Stimulated activated CD8-positive, alpha-beta memory T cell treated with anti-CD3 and anti-CD28 coated beads, Interleukin-15, amount 100 ng/mL, for 1 hour (primary cell): Measurements from ENCODE around the gene SGMS1.
"Not testable (repeated sequence)": the region's sequence is repeated elsewhere in the genome, so short reads cannot be mapped to it uniquely, and the experiment has no call there.

Experiments
- DNase-seq: peaks from one replicate; pipeline ENCODE4 v3.0.0-alpha.2; 2020; ENCODE audit warnings: low read depth

SGMS1 gene

DNA sequence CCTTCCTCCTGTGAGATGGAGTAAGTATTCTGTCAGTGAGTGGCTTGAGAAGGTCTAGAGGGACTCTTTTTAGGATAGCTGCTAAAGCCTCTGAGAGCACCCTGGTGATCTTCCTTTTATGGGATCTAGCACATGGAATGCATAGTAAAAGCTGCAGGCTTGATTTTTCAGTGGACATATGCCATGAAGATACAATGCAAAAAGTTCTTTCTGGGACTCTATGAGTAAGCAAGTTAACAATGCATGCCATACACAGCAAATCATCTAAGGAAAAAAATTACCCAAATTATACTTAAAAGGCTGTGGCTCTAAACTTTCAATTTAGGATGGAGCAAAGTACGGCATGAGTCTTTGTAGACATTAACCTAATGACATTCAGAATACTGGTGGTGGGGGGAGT lies 154.5 kb downstream of the SGMS1 start:
- DNase-seq: no peak

DNA sequence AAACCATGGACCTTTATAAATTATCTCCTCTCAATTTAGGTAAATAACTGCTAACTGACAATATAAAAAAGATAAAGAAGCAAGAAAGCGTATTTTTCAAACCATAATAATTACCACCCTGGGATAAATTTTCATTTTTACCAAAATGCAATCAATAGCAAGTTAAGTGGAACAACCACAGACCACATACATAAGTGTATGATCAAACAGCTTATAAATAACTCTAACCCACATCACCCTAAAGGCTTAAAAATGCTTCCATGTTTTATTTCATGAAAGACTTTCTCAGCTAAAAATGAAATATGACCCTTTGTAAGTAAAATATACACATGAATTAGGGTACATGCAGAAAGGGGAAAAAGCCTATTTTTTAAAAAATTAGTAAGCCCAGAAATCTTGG lies 156.5 kb downstream of the SGMS1 start:
- DNase-seq: no peak

DNA sequence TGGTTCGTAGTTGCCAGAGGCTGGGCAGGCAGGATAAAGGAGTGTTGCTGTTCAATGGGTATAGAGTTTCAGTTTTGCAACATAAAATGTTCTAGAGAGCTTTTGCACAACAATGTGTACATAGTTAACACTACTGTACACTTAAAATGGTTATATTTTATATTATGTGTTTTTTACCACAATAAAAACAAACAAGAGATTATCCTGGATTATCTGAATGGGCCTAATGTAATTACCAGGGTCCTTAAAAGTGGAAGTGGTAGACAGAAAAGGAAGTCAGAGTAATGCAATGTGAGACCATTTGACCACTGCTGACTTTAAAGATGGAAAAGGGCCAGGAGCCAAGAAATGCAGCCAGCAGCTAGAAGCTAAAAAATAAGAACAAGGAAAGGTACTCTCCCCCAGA lies 159.7 kb downstream of the SGMS1 start:
- no peak for DNase-seq

DNA sequence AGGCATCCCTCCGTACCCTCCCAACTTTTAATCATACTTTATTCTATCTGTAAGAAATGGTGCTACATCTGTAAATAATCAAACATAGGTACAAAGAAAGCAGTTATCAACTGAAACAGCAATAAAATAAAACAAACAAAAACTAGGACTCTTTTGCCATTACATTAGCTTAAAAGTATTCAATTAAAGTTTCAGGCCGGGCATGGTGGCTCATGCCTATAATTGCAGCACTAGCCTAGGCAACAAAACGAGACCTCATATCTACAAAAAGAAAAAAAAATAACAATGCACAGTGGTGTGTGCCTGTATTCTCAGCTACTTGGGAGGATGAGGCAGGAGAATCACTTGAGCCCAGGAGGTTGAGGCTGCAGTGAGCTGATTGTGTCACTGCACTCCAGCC lies 161.9 kb downstream of the SGMS1 start:
- no peak for DNase-seq

DNA sequence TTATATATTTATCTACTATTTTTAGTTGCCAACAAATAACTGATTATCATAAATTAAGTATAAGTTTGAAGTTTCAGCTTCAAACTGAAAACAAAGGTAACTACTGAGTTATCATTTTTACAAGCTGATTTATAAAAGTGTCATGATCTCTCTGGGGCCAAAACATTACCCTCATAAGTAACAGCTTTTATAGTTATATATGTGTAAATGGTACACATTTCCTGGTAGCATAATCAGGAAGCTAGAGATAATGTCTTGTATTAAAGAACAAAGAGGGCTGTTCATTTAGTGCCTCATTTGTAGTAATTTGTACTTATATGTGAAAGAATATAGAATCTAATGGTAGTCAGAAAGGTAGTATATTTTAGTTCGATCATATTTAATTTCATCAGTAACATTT lies 162.6 kb downstream of the SGMS1 start:
- DNase-seq: no peak

DNA sequence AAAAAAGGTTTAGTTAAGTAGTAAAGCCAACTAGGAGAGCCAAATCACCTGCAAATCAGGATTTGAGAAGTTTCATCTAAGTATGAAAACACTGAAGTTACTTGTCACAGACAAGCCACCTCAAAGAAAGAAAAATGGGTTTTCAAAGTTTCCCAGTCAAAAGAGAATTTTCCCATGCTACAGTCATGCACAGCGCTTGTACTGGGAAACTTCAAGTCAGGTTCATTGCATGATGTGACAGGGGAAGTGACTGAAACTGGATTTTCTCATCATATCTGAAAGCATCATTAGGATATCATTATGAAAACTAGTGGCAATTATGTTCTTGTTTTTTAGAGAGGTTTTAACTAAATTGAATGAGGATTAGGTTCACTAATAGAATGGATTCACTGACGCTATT lies 167.0 kb downstream of the SGMS1 start:
- DNase-seq: no peak

DNA sequence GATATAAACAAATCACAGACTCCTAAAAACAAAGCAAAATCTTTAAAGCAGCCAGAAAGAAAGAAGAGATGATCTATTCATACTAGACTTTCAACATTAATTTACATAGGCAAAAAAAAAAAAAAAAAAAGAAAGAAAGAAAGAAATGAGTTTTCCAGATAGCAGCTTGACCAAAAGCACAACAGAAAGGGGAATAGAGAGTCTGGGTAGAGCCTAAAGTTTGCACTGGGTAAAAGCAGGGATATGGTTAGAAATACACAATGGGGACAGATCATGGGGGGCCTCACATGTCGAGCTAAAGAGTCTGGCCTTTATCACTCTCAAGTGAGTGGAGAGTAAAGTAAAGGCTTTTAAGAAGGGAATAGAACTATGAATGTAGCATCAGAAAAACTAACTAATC lies 169.8 kb downstream of the SGMS1 start:
- no peak for DNase-seq

DNA sequence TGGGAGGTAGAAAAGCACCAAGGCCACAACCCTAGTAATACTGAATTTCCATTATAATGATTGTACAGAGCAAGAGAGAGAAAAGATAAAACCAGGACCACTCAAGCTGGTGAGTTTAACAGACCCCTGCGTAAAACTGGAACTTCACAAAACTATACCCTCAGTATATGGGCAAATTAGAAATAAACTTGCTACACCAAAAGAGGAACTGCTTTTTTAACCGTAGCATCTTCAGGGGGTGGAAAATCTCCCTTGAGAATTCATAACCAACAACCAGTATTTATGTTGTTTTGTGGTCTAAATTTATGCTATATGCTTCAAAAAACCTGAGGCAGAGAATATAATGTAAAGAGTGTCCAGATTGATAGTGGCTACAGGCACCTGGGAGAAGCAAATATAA lies 171.2 kb downstream of the SGMS1 start:
- DNase-seq: no peak

DNA sequence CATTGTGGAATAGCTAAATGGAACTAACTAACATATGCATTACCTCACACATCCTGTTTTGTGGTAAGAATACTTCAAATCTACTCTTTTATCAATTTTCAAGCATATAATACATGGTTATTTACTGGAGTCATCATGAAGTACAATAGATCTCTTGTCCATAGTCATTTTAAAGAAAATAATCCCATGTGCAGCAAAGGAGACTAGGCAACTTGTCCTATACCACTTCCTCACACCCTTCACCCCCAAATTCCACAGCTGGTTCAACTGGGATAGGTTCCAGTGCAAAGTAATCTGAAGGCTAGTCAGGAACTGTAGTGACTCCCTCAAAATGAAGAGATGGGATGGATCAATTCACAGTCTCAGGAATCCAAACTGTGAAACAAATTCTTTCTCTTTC lies 176.1 kb downstream of the SGMS1 start:
- DNase-seq: no peak

DNA sequence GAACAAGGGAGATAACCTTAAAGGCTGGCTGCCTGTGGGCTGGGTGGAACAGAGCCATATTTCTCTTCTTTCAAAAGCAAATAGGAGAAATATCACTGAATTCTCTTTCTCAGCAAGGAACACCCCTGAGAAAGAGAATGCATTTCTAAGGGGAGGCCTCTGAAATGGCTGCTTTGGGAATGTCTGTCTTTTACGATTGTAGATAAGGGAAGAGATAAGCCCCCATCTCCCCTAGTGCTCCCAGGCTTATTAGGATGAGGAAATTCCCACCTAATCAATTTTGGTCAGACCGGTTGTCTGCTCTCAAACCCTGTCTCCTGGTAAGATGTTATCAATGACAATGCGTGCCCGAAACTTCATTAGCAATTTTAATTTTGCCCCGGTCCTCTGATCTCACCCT lies 178.0 kb downstream of the SGMS1 start:
- not testable (repeated sequence) for DNase-seq

DNA sequence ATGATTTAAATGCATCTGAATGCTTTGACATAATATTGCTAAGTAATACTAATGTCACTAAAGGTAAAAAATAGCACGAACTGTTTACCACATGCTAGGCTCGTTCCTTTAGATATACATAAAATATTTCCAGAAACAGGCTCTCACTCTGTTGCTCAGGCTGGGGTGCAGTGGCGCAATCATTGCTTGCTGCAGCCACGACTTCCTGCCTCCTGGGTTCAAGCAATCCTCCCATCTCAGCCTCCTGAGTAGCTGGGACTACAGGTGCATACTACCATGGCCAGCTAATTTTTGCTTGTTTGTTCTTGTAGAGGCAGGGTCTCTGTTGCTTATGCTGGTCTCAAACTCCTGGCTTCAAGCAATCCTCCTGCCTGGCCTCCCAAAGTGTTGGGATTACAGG lies 183.3 kb downstream of the SGMS1 start:
- DNase-seq: no peak

DNA sequence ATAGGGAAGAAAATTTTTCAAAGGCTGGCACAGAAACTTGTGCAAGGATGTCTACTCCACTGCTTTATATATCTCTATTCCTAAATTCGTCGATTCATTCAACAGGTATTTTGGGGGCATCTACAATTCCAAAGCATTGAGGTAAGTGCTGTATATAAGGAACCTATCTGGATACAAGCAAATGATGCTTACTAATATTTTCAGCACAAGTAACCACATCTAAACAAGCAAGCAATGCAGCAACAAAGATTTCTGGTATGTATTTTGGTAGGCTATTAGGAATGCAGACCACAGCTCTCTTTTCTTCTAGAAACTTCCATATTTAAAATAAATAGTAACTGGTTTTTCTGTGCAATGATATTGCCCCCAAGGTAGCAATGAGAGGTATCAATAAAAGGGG lies 183.9 kb downstream of the SGMS1 start:
- DNase-seq: no peak

DNA sequence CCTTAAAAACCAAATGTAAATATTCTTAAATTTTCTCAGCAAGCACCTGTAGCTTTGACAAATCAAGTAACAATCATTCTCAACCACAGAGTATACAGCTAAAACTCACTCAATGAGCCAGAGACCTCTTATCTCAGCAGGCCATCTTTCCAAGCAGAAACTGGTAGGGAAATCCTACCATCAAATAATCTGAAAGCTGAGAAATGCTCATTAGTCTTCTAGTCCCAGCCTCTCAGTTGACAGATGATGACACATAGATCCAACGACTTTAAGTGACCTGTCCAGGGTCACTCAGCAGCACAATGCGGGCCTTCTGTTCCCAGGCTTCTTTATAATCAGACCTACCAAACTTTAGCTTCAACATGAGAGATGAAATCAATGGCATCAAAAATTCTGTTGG lies 184.6 kb downstream of the SGMS1 start:
- no peak for DNase-seq

DNA sequence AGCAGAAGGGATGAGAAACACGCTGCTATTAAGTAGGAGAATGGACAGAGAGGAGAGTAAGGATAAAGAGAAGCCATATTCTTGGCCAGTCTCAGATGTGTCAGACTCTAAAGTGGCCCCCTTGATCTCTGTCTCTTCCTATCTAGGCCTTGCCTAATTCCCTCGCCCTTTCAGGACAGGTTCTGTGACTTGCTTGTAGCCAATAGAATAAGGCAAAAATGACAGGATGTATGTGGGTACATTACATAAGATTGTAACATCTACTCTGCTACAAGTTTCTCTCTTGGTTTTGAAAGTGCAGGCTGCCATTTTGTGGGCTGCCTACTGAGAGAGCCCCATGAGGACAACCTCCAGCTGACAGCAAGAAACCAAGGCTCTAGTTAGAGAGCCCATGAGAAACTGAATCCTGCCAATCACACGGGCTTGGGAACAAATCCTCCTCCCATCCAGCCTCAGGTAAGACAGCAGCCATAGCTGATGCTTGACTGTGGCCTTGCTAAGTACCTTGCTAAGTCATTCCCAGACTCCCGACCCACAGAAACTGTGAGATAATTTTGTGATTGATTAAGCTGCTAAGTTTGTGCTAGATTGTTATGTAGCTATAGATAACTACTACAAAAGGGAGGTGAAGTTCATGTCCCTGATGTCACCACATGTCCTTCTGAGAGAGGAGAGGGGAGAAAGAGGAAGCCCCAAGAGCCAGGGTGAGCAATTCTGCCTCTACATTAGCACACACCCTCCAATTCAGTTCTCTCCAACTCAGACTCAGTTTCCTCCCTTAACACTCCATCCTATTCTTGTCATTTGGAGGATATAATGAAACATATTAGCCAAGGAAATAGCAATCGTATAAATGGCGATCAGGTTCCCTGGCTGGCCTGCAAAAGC lies 185.5 kb downstream of the SGMS1 start:
- DNase-seq: no peak

DNA sequence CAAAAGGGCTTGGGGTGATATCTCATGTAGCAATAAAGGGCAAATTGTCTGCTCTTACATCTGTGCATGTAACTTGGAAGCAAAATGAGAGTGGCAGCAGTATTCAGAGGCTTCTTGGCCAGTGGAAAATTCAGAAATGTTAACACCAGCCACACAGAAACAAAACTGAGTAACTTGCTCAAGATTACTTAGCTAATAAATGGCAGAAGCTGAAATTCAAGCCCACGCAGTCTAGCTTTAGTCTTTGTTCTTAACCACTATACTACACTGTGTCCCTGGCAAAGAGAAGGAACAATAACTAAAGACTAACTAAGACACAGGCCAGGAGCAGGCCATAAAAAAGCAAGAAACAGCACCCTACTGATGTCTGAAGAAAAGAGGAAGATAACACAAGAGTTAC lies 186.5 kb downstream of the SGMS1 start:
- no peak for DNase-seq

DNA sequence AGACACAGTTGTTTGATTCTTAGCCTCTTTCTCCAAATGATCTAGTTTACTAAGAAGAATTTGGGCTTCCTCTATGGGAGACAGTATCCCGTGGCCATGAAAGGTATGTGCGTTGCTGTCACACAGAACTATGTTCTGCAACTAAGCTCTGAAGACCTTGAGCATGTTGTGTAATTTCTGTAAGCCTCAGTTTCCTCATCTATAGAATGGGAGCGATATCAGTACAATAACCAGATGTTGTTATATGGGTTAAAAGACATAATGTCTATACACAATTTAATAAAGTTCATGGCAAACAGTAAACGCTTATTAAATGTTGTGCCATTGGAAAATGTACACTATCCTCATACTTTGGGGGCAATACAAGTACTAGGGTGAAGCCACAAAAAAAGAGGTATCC lies 187.0 kb downstream of the SGMS1 start:
- DNase-seq: no peak

DNA sequence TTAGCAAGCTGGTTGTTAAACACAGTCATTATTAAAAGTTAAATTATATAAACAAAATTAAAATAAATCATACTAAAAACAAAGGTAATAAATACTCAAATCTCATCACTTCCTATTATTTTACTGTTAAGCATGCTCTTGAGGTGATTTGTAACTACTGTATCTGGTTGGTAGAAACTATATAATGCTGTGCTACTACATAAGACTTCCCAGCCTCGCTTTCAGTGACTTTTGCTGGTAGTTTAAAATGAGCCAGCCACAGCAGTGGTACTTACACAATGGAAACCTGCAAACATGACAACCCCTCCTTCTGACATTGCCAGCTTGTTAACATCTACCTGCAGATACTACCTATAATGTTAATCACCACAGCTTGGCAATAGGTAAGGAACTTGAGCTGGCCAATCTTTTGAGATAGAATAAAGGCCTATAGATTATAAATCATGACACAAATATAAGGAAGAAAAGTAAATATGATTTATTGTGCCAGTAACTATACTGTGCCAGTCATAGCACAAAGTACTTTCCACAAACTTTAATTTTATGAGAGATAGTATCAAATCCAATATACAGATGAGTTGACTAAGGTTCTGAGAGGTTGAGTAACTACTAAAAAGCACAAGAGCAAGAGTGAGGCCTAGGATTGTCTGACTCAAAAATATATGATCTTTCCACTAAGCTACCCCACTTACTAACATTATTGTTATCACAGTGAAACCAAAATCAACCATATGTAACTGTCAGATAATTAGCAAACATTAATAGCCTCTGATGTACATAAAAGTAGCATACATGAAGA lies 191.3 kb downstream of the SGMS1 start:
- no peak for DNase-seq

DNA sequence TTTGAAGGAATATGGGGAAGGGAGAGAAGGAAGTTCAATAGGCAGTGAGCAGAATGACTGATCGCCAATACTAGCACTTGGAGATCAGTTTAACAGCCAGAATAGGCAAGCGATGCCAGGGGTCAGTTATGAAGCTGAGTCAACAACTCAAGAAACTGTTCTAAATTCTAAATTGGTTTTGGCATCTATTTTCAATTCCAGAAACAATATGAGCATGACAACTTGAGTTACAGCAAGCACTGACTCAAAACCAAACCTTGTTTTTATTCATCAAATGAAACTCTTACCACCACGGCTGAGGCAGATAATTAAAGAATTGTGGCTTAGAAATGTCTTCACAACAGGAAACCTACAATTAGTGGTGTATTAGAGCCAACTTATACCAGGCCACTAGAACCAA lies 192.0 kb downstream of the SGMS1 start:
- DNase-seq: no peak

DNA sequence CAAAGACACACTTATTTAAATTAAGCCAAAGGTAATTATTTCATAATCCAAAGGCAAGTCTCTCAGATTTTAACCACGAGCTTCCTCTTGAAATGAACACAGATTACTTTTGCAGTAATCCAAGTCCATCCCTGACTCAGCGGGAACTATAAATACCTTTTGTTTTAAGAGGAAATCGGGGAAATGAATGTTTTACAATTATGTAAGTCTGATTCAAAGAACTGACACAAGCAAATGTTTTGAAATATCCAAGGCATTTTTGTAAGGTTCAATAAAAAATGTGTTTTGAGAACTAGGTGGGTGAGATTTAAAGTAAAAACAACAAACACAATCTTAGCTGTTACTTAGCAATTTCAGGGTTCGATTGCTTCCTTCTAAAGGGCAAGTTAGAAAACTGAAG lies 192.6 kb downstream of the SGMS1 start:
- no peak for DNase-seq

DNA sequence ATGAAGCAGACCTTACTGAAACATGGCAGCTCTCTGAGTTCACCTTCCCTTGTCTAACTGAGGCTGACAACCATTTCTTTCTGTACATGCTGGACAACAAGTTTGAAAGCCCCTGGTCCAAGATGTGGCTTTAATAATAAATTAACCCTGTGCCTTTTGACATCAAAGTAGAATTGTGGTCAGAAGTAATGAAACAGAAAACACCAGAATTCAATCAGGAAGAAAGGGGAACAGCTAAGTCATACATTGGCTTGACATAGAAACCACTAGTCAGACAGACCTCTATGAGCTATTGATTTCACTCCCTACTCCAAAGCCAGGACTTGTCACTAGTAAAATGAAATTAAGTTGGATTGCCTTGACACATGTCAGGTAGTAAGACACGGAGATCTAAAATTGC lies 197.3 kb downstream of the SGMS1 start:
- DNase-seq: no peak

DNA sequence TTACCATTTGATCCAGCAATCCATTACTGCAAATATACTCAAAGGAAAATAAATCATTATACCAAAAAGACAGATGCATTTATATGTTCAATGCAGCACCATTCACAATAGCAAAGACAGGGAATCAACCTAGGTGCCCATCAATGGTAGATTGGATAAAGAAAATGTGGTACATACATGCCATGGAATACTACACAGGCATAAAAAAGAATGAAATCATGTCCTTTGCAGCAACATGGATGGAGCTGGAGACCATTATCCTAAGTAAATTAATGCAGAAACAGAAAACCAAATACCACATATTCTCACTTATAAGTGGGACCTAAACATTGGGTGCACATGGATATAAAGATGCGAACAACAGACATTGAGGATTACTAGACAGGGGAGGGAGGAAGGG lies 198.5 kb downstream of the SGMS1 start:
- not testable (repeated sequence) for DNase-seq

DNA sequence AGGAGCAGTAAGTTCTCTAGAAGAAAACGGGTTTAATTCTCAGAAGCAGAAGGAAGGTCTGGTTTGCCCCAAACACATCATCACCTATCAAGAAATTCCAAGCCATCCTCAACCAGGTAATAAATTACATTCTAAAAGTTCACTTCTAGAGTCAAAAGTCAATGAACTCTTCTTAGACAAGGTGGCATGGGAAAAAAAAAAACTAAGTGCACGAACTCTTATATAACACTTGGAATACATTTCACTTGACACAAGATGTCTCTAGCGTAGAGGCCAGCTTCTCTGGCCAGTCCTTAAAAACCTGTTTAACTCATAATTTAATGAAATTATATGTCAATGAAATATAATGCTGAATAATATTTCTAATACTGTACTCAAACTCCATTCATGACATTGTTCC lies 200.3 kb downstream of the SGMS1 start:
- no peak for DNase-seq

DNA sequence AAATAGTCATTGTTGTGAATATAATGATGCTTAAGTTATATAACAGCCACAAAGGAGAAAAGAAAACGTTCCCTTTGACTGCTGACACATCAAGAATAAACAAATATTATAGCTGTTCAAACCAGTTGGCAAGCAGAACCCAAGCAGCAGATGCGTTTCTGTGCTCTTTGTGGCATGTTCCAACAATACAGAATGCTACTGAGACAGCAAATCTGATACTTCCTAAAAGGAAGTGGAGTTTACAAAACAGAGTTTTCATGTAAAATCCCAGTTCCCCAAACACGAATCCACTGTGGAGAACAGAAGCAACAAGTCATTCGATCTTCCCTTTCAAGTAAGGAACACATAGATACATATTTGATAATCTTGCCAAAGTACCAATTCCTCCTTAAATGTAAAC lies 201.5 kb downstream of the SGMS1 start:
- DNase-seq: no peak
